Effector memory CD8-positive, alpha-beta T cell (primary cell): ENCODE results near the gene CHSY1.

Experiments
- ATAC-seq: fragments of 150-1000 bp; cut with Tn5 transposase; replicated peaks from 2 replicates; pipeline ENCODE4 v1.10.0; 2021; ENCODE audit warnings: mild to moderate bottlenecking, moderate library complexity
- DNase-seq, 3 experiments: peaks; one replicate each; pipeline ENCODE4 v3.0.0; 2021
- H3K27ac Mint-ChIP-seq, 2 donors: one replicate each; pipeline ENCODE4 v1.8.0; 2022; ENCODE audit warnings: mild to moderate bottlenecking in 2 of 2, mixed read lengths in 2 of 2, moderate library complexity in 2 of 2
- H3K27me3 Mint-ChIP-seq, 2 donors: one replicate each; pipeline ENCODE4 v1.8.0; 2022; ENCODE audit warnings: mixed read lengths in 2 of 2
- H3K36me3 Mint-ChIP-seq: one replicate; pipeline ENCODE4 v1.8.0; 2022; ENCODE audit warnings: mild to moderate bottlenecking, moderate library complexity, mixed read lengths; ENCODE audit not compliant: insufficient read depth
- H3K4me1 Mint-ChIP-seq, 2 donors: one replicate each; pipeline ENCODE4 v1.8.0; 2022; ENCODE audit warnings: low read depth in 2 of 2, mixed read lengths in 2 of 2
- H3K4me3 Mint-ChIP-seq, 2 donors: one replicate each; pipeline ENCODE4 v1.8.0; 2022; ENCODE audit warnings: mild to moderate bottlenecking in 2 of 2, mixed read lengths in 2 of 2, moderate library complexity in 2 of 2
- H3K9me3 Mint-ChIP-seq, 2 donors: one replicate each; pipeline ENCODE4 v1.8.0; 2022; ENCODE audit warnings: mixed read lengths in 2 of 2

CHSY1 gene

DNA sequence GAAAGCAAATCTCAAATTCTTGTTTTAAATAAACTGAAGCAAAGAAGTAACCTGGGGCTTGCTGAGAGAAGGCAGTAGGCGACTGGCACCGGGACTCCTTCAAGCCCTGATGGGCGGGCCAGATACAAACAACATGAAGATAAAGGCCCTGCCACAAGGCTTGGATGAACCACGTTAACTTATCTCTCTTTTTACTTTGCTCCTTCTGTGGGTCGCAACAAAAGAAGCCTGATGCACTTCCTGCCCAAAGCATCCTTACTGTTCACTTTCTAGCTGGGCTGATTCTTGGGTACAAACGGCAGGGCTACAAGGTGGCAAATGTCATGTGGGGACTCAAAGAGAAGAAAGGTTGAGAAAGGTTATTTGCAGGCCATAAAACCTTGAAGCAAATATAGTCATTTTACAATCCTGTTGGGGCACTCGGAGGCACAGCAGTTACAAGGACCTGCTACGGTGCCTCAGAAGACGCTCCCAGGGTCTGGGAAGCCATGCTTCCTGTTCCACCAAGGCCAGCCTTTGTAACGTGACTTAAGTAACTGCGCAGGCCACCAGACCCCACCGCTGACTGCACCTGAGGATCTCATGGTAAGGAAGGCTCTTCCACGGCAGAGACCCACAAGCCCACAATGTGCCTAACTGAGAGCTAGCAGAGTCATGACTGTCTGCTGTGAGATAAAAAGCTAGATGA is 71.1 kb downstream of the CHSY1 start:
- Mint-ChIP-seq H3K4me1 (peaks cover 32 to 49% of the 10 kb centered on the region in 2 donors), H3K27me3 (no peaks in the 10 kb centered on the region), H3K27ac (peak overlapping the region in 1 of 2 donors; percentile 93), H3K36me3 (peaks cover 22% of the 10 kb centered on the region), H3K9me3 (no peaks in the 10 kb centered on the region), H3K4me3 (no peak overlapping the region)
- ATAC-seq (no peak), DNase-seq (no peak)

DNA sequence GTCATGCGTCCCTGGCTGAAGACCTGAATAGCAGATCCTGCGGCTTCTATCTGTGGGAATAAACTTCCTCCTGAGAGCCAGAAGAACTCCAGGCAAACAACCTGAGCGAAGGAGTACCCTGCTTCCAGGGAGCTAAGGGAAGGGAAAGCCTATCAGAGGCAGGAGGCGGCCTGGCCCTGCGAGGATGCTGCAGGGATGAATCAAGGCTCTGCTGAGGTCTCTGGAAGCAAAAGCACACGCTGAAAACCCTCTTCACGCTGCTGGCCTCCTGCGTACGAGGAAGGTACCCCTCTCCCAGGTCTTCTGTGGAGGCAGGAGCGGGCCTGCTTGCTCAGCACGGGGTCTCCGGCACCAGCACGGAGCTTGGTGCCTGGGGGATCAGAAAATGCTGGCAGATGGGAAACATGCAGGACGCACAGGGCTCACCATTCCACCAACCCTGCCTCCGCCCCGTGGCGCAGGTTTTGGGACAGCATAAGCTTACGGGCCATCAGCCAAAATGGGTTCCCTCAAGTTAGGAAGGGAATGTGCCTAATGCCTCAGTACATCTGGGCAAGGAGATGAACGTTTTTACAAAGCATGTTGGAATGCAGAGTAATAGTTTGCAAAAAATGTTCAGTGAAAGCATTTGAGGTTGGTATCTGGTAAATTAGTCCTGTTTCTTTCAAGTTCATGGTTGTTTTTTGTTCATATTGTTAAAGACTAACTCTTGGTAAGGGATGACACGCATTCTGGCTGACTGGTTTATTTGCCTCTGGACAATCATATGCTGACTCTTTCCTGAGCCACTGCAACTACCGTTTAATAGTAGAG is 72.3 kb downstream of the CHSY1 start:
- Mint-ChIP-seq H3K27me3 (no peaks in the 10 kb centered on the region), H3K4me1 (peaks cover 24 to 38% of the 10 kb centered on the region in 2 donors), H3K9me3 (no peaks in the 10 kb centered on the region), H3K27ac (peak overlapping the region in 1 of 2 donors; percentile 35), H3K4me3 (no peak overlapping the region), H3K36me3 (peaks cover 28% of the 10 kb centered on the region)
- DNase-seq (no peak), ATAC-seq (no peak)

DNA sequence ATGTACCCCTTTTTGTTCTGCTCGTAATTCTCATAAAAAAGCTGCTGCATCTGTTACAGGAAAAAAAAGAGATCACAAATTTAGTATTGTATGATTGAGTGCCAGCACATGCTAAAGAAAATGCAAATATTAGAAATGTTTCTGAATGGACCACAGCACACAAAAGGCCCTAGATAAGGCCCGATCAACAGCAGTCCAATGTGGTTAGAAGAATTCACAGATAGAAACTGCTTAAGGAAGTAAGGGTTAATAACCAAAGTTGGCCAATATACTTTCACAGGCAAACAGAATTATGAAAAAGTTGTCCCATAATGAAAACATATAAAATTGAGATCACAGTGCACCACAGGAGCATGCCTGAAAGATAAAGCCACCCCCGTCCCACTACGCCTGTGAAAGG is 72.9 kb downstream of the CHSY1 start:
- H3K27ac Mint-ChIP-seq: peak overlapping the region in 1 of 2 donors; percentile 35
- ATAC-seq (no peak), DNase-seq (no peak)
- peaks cover 35% of the 10 kb centered on the region for H3K36me3 Mint-ChIP-seq
- H3K4me3 Mint-ChIP-seq: no peak overlapping the region
- peaks cover 26 to 37% of the 10 kb centered on the region in 2 donors for H3K4me1 Mint-ChIP-seq
- no peaks in the 10 kb centered on the region for H3K9me3 Mint-ChIP-seq
- H3K27me3 Mint-ChIP-seq: no peaks in the 10 kb centered on the region

DNA sequence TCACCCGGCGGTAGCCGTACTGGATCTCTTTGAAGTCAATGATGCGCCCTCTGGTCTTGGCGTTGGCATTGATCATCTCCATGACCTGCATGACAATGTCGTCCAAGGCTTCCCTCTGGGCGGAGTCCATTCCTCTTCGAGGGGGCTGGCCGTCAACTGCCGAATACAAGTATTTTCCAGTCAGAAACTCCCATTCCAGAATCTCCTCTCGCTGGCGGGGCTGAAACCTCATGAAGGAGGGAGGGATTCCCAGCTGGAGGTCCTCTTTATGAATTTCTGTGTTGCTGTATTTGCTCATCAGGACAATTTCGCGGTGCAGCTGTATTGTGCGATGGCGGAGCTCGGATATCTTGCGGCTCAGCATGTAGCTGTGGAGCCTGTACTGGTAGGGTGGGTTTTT is 73.4 kb downstream of the CHSY1 start:
- no peaks in the 10 kb centered on the region for H3K9me3 Mint-ChIP-seq
- DNase-seq (no peak), ATAC-seq (no peak)
- peaks cover 26 to 32% of the 10 kb centered on the region in 2 donors for H3K4me1 Mint-ChIP-seq
- H3K27ac Mint-ChIP-seq: no peak overlapping the region
- H3K4me3 Mint-ChIP-seq: no peak overlapping the region
- no peaks in the 10 kb centered on the region for H3K27me3 Mint-ChIP-seq
- H3K36me3 Mint-ChIP-seq: peaks cover 36% of the 10 kb centered on the region

DNA sequence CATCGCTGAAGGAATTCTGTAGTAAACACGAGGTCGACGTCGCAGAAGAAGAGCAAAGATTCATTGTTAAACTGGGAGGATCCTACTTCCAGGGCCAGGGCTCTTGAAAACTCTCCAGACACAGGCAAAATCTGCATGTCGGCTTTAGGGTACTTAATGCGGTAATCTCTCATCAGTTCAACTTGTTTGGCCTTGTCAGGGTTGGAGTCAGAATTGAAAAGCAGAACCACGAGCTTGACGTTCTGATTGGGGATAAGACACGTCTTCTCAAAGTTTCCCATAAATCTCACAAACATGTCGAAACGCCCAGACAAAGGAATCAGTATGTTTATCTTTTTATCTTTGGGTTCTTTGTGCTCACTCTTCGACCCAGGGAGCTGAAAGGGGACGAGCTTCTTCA is 74.0 kb downstream of the CHSY1 start:
- H3K27ac Mint-ChIP-seq: no peak overlapping the region
- no peak overlapping the region for H3K4me3 Mint-ChIP-seq
- no peaks in the 10 kb centered on the region for H3K9me3 Mint-ChIP-seq
- ATAC-seq: no peak
- no peaks in the 10 kb centered on the region for H3K27me3 Mint-ChIP-seq
- DNase-seq: no peak
- H3K4me1 Mint-ChIP-seq: peaks cover 21 to 26% of the 10 kb centered on the region in 2 donors
- H3K36me3 Mint-ChIP-seq: peaks cover 36% of the 10 kb centered on the region

DNA sequence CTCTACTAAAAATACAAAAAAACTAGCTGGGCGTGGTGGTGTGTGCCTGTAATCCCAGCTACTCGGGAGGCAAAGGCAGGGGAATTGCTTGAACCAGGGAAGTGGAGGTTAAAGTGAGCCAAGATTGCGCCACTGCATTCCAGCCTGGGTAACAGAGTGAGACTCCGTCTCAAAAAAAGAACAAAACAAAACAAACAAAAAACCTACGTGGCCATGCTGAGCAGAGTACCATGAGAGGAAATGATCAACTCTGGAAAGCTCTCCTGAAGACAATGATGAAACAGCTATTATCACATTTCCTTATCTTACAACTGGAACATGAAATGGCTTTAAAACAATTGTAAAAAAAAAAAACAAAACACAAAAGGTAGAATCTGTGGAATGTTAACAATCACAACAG is 75.2 kb downstream of the CHSY1 start:
- no peak overlapping the region for H3K4me3 Mint-ChIP-seq
- H3K27ac Mint-ChIP-seq: no peak overlapping the region
- H3K9me3 Mint-ChIP-seq: no peaks in the 10 kb centered on the region
- peaks cover 14 to 15% of the 10 kb centered on the region in 2 donors for H3K4me1 Mint-ChIP-seq
- peaks cover 36% of the 10 kb centered on the region for H3K36me3 Mint-ChIP-seq
- H3K27me3 Mint-ChIP-seq: no peaks in the 10 kb centered on the region
- ATAC-seq: no peak
- no peak for DNase-seq

DNA sequence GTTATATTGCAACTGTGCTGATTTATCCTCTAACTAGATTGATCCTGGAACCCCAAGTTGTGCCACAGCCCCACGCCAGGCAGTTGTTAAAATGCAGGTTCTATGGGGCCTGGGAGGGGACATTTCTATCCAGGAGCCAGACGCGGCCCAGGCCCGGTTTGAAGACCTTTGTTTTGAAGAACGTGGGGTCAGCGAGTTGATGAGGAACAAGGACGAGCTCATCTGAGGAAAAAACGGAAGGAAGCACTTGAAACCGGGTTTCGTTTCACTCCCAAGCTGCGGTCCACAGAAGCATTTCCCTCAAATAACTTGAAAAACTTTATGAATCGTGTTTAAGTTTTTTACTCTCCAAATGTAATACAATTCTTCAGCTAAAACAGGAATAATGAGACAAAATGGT is 76.4 kb downstream of the CHSY1 start:
- ATAC-seq (no peak), DNase-seq (no peak)
- H3K4me1 Mint-ChIP-seq: peaks cover 2 to 12% of the 10 kb centered on the region in 2 donors
- H3K27me3 Mint-ChIP-seq: no peaks in the 10 kb centered on the region
- no peak overlapping the region for H3K4me3 Mint-ChIP-seq
- peaks cover 36% of the 10 kb centered on the region for H3K36me3 Mint-ChIP-seq
- no peaks in the 10 kb centered on the region for H3K9me3 Mint-ChIP-seq
- H3K27ac Mint-ChIP-seq: peak overlapping the region in 1 of 2 donors; percentile 17

DNA sequence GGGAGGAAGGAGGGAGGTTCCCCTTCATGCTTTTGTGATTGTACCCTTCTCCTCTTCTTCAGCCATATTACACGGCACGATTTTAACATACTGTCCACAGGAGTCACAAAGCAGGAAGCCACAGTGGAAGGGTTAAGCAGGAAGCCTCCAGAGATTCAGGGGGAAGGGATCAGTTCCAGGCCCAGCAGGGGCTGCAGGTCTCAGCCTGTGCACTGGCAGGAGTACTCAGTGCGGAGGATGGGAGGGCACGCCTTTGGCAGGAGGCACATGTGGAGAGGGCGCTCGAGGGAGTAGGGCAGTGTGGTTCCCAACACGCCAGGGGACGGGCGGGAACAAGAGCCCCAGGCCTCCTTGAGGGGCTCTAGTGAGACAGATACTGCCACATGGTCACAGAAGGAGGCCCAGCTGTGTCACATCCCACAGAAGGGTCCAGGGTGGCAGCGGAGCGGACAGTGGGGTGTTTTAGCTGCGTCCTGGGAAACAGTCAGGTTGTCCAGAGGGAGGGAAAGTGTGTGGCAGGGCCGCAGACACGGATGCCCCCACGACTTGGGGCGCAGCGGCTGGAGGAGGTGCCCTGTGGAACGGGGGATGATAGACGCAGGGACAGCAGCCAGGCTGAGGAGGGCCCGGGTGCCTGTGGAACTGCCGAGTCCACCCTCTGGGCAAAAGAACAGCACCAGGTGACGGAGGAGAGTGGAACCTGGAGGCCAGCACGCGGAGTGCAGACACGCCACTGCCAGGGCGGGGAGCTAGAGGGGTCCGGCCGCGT is 77.5 kb downstream of the CHSY1 start:
- Mint-ChIP-seq H3K4me1 (peaks cover 0 to 13% of the 10 kb centered on the region in 2 donors), H3K36me3 (peaks cover 36% of the 10 kb centered on the region), H3K27ac (peak overlapping the region in 1 of 2 donors; percentile 7), H3K4me3 (no peak overlapping the region), H3K27me3 (no peaks in the 10 kb centered on the region), H3K9me3 (no peaks in the 10 kb centered on the region)
- ATAC-seq (no peak), DNase-seq (no peak)

DNA sequence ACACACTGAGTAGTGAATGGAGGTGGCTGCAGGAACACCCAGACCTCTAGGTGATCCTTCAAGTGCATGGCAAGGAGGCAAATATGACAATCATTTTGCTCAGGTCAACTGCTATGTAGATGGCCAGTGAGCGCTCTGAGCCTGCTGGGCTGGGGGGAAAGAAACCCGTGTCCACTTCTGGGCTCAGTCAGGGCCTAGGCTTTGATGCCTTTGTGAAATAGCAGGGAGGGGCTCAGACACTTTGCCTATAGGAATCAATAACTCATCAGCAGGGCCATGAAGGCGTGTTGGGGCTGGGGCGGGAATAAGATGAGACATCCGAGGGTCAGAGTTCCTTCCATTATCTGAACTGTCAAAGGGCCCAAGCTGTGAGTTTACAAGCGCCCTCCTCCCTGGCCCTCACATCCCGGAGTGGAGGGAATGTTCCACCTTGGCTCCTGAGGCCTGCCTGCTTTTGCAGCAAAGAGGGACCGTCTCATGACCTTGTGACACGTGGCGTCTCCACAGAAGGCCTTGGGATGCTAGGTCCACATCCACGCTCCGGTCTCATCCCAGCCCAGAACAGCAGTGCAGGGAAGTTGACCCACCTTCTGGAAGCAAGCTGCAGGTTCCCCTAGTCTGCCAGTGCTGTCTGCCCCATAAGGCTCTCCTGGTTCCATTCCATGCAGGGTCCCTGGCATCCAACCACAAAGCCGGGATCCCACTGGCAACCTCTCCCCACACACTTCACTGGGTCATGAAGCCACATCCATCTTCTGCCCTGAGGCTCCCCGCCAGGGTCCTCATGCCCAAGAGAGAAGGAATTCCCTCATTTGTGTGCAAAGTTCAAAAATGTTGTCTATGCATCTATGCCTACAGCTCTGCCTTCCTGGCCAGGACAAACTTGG is 78.4 kb downstream of the CHSY1 start:
- Mint-ChIP-seq H3K27me3 (no peaks in the 10 kb centered on the region), H3K4me3 (no peak overlapping the region), H3K4me1 (peaks cover 0 to 15% of the 10 kb centered on the region in 2 donors), H3K27ac (peak overlapping the region in 1 of 2 donors; percentile 7), H3K9me3 (no peaks in the 10 kb centered on the region), H3K36me3 (peaks cover 36% of the 10 kb centered on the region)
- ATAC-seq: no peak
- DNase-seq: no peak

DNA sequence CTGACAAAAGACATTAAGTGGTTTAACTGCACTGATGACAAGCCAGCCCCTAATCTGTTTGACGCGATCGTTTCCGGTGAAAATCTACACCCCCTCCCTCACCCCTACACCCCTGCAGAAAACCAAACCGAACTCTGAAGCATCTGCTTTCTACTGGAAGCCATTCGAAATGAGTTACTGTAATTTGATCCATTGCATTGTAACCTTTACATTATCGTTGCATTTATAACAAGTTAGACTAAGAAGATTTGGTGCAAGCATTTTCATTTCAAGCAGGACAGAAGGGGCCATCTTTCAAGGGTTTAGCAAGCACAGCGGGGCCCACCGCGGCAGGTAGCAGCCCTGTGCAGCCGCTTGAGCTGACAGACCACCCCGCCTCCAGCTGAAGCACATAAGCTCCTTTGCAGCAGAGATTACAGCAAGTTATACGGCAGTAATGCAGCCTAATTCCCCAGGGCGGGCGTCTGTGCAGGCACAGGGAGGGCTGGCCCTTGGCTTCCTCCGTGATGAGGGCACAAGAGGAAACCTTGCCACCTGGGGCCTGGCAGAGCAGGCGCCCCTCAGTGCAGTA is 79.3 kb downstream of the CHSY1 start:
- H3K4me3 Mint-ChIP-seq: no peak overlapping the region
- H3K36me3 Mint-ChIP-seq: peaks cover 30% of the 10 kb centered on the region
- H3K27ac Mint-ChIP-seq: no peak overlapping the region
- H3K9me3 Mint-ChIP-seq: no peaks in the 10 kb centered on the region
- DNase-seq: no peak
- peaks cover 8 to 23% of the 10 kb centered on the region in 2 donors for H3K4me1 Mint-ChIP-seq
- no peak for ATAC-seq
- H3K27me3 Mint-ChIP-seq: no peaks in the 10 kb centered on the region

DNA sequence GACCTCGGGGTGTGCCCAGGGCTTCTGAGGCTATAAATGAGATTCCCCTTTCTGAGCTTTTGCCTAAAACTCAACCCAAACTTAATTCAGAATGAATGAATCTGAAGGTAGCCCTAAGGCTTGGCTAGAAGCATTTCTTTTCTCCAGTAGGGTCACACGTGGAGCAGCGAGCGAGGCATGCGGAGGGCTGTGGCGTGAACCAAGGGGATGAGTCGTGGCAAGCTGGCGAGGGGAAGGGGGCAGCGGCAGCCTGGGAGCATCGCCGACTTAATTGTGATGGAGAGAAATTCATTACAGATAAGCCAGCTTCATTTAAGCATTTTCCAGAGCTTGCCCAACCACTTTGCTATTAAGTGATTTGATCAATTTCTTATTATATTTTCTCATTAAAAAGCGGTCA is 79.9 kb downstream of the CHSY1 start:
- Mint-ChIP-seq H3K36me3 (peaks cover 27% of the 10 kb centered on the region), H3K4me1 (peaks cover 10 to 25% of the 10 kb centered on the region in 2 donors)
- DNase-seq: no peak

DNA sequence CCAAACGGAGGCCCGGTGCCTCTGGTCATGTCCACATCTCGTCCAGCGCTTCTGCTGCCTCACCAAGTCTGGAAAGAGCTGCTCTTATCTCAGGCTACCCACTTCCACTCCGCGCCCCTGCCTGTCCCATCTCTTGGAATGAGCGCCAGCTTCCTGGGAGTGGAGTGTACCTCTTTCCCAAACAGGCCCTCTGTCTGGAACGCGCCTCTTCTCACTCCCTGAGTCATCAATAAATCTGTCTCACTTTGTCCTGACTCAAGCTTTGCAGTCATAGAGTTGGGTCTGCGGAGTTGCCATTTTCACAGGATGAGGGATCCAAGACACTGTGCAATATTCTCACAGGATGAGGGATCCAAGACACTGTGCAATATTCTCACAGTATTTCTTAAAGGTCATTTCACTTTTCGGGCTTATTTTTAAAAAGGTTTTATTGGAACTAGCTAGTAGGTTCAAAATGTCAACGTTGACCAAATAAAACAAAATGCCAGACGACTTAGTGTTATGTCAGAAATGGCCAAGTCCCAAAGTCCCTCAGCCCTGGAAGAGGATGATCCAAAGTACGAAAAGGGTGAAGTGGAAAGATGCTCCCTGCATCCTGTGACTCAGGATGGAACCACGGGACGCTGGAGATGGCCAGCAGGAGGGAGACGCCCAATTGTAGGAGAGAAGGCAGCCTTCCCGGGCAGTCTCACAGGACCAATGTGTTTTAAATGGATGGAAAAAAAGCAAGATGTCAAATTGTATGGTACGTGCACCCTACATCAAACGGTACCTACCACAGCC is 81.1 kb downstream of the CHSY1 start:
- H3K27me3 Mint-ChIP-seq: no peaks in the 10 kb centered on the region
- no peak overlapping the region for H3K4me3 Mint-ChIP-seq

More for the DNA sequence above, 79.9 kb downstream of the CHSY1 start:
- no peak for ATAC-seq
- no peaks in the 10 kb centered on the region for H3K9me3 Mint-ChIP-seq
- no peak overlapping the region for H3K4me3 Mint-ChIP-seq
- no peaks in the 10 kb centered on the region for H3K27me3 Mint-ChIP-seq
- H3K27ac Mint-ChIP-seq: peak overlapping the region in 1 of 2 donors; percentile 27

More for the DNA sequence above, 81.1 kb downstream of the CHSY1 start:
- peaks cover 17% of the 10 kb centered on the region for H3K36me3 Mint-ChIP-seq
- no peak for DNase-seq
- no peak overlapping the region for H3K27ac Mint-ChIP-seq
- H3K4me1 Mint-ChIP-seq: peaks cover 10 to 25% of the 10 kb centered on the region in 2 donors
- no peak for ATAC-seq
- H3K9me3 Mint-ChIP-seq: no peaks in the 10 kb centered on the region
